Thyroid gland (tissue), 4 donors: Measurements from ENCODE around the gene BBS9. TPM values are rescaled to one million over a fixed set of nuclear protein-coding genes. Genes with fewer than 3 reads are reported as not detected.

ENCODE experiments used
- DNase-seq, 2 donors: peaks; one replicate each; pipeline ENCODE4 v3.0.0-alpha.2; 2019
- H3K27ac ChIP-seq, 3 donors: fragments of 200-600 bp; sonication (generic); 1 replicate in 2 of 3; 2 replicates in 1 of 3; pipeline ENCODE4 v1.5.1; 2016 to 2019; ENCODE audit warnings: mild to moderate bottlenecking in 1 of 3, moderate library complexity in 1 of 3
- H3K27me3 ChIP-seq: fragments of 200-600 bp; sonication (generic); one replicate; pipeline ENCODE4 v1.5.1; 2019
- H3K36me3 ChIP-seq, 2 donors: fragments of 200-600 bp; sonication (generic); one replicate each; pipeline ENCODE4 v1.5.1; 2016 to 2019
- H3K4me1 ChIP-seq, 2 donors: fragments of 200-600 bp; sonication (generic); one replicate each; pipeline ENCODE4 v1.5.1; 2017 to 2019
- H3K4me3 ChIP-seq, 3 donors: fragments of 200-600 bp; sonication (generic); replicated peaks in 1 of 3; 1 replicate in 2 of 3; 2 replicates in 1 of 3; pipeline ENCODE4 v1.5.1; 2016; ENCODE audit warnings: mild to moderate bottlenecking in 1 of 3
- H3K9me3 ChIP-seq: fragments of 200-600 bp; sonication (generic); one replicate; pipeline ENCODE4 v1.5.1; 2017
- CTCF ChIP-seq, 6 experiments: fragments of 200-600 bp in 3 of 6; fragments of 450-650 bp in 3 of 6; sonication (generic) in 3 of 6; IDR thresholded peaks; one replicate each; pipeline ENCODE4 v1.5.1; 2016 to 2019; ENCODE audit warnings: antibody characterized with exemption in 6 of 6, mild to moderate bottlenecking in 2 of 6, inconsistent platforms in 1 of 6, moderate library complexity in 1 of 6
- POLR2A ChIP-seq, 2 donors: fragments of 450-650 bp; IDR thresholded peaks; one replicate each; pipeline ENCODE4 v1.6.1; 2017; ENCODE audit warnings: antibody characterized with exemption in 2 of 2, mild to moderate bottlenecking in 2 of 2, moderate library complexity in 1 of 2
- WGBS, 2 donors: methylation state at CpG; one replicate each; pipeline ENCODE4 v1.1.5; 2017; 5-methylcytosine and 5-hydroxymethylcytosine counted together
- intact Hi-C: fragments of 100-400 bp; cut with DNase I; formaldehyde crosslinking; loops from one replicate; pipeline ENCODE4 v1.15.1; 2023
- total RNA-seq, 4 donors: library from RNA; depleted of rRNA; stranded (reverse); fragments of >200 nt; gene quantifications; one replicate each; pipeline ENCODE4 v1.2.3, GENCODE V29; 2016

The BBS9 gene
- total RNA-seq, 4 donors from 2014 or later, result 59.2 to 84.8 (median 73.1) TPM

- 91 to 99% methylated on average over 2 of the region's 2 CpGs for WGBS, 2 donors
- TF ChIP-seq CTCF (IDR thresholded peaks at IDR 0.05) (no peak), POLR2A (IDR thresholded peaks at IDR 0.05) (no peak)
- Histone ChIP-seq H3K4me1 (no peaks in the 10 kb centered on the region), H3K9me3 (no peaks in the 10 kb centered on the region), H3K36me3 (no peaks in the 10 kb centered on the region), H3K27ac (no peak overlapping the region), H3K27me3 (no peaks in the 10 kb centered on the region), H3K4me3 (no peak overlapping the region)
- intact Hi-C loops, result no loop called here
- no peak for DNase-seq
These were observed 302.2 kb downstream of the BBS9 start for GRCh38 chr7:33431543-33431942.

- H3K9me3 ChIP-seq, result no peaks in the 10 kb centered on the region
- intact Hi-C loops, result no loop called here
- no peak for TF ChIP-seq CTCF (IDR thresholded peaks at IDR 0.05)
- TF ChIP-seq POLR2A (IDR thresholded peaks at IDR 0.05), result no peak
- H3K27me3 ChIP-seq, result no peaks in the 10 kb centered on the region
- no peak for DNase-seq
- H3K4me1 ChIP-seq, result no peaks in the 10 kb centered on the region
- 87 to 89% methylated on average over 1 of the region's 1 CpG for WGBS, 2 donors
- no peaks in the 10 kb centered on the region for H3K36me3 ChIP-seq
- no peak overlapping the region for H3K4me3 ChIP-seq
- no peak overlapping the region for H3K27ac ChIP-seq
These were observed 303.5 kb downstream of the BBS9 start for GRCh38 chr7:33432821-33433220.

GRCh38 chr7:33433357-33433756 is 304.0 kb downstream of the BBS9 start:
- Histone ChIP-seq H3K4me1 (no peaks in the 10 kb centered on the region), H3K9me3 (no peaks in the 10 kb centered on the region), H3K4me3 (no peak overlapping the region), H3K27ac (no peak overlapping the region), H3K27me3 (no peaks in the 10 kb centered on the region), H3K36me3 (no peaks in the 10 kb centered on the region)
- intact Hi-C loops, result no loop called here
- WGBS, 2 donors, result 97% methylated on average over 2 of the region's 2 CpGs
- TF ChIP-seq CTCF (IDR thresholded peaks at IDR 0.05) (no peak), POLR2A (IDR thresholded peaks at IDR 0.05) (no peak)
- DNase-seq, result no peak

- TF ChIP-seq CTCF (IDR thresholded peaks at IDR 0.05) (no peak), POLR2A (IDR thresholded peaks at IDR 0.05) (no peak)
- intact Hi-C loops, result no loop called here
- Histone ChIP-seq H3K4me1 (no peaks in the 10 kb centered on the region), H3K27ac (no peak overlapping the region), H3K9me3 (no peaks in the 10 kb centered on the region), H3K36me3 (no peaks in the 10 kb centered on the region), H3K4me3 (no peak overlapping the region), H3K27me3 (no peaks in the 10 kb centered on the region)
- DNase-seq, result peak; percentile 34 to 41
- WGBS, 2 donors, result 40 to 44% methylated on average over 4 of the region's 4 CpGs
These were observed 315.1 kb downstream of the BBS9 start for GRCh38 chr7:33444511-33444910.

GRCh38 chr7:33446551-33446950 is 317.2 kb downstream of the BBS9 start:
- Histone ChIP-seq H3K4me1 (no peaks in the 10 kb centered on the region), H3K36me3 (no peaks in the 10 kb centered on the region), H3K9me3 (no peaks in the 10 kb centered on the region), H3K27ac (no peak overlapping the region), H3K4me3 (no peak overlapping the region), H3K27me3 (no peaks in the 10 kb centered on the region)
- DNase-seq, result no peak
- no peak for TF ChIP-seq CTCF (IDR thresholded peaks at IDR 0.05)
- TF ChIP-seq POLR2A (IDR thresholded peaks at IDR 0.05), result no peak
- WGBS, 2 donors, result 82% methylated on average over 3 of the region's 3 CpGs
- intact Hi-C loops, result no loop called here
